Adrenal gland (tissue), 12 donors: Measurements from ENCODE around the gene EXOC4. TPM values are rescaled to one million over a fixed set of nuclear protein-coding genes. Genes with fewer than 3 reads are reported as not detected.

ENCODE experiments used
- DNase-seq, 7 donors: peaks; one replicate each; pipeline ENCODE4 v3.0.0-alpha.2; 2019 to 2020
- H3K27ac ChIP-seq, 5 donors: fragments of 200-600 bp; sonication (generic) in 4 of 5; 1 replicate in 3 of 5; 2 replicates in 2 of 5; pipeline versions ENCODE4 v1.5.1 to v1.8.0; 2016 to 2020; ENCODE audit warnings: mild to moderate bottlenecking in 1 of 5
- H3K27me3 ChIP-seq: fragments of 200-600 bp; 2 replicates; pipeline ENCODE4 v1.8.0; 2021
- H3K36me3 ChIP-seq, 2 donors: fragments of 200-600 bp; replicated peaks in 1 of 2; 1 replicate in 1 of 2; 2 replicates in 1 of 2; pipeline versions ENCODE4 v1.5.1 to v1.8.0; 2018 to 2022
- H3K4me1 ChIP-seq, 2 donors: fragments of 200-600 bp; replicated peaks in 1 of 2; 1 replicate in 1 of 2; 2 replicates in 1 of 2; pipeline versions ENCODE4 v1.5.1 to v1.8.0; 2018 to 2021
- H3K4me3 ChIP-seq, 4 donors: fragments of 200-600 bp; sonication (generic) in 3 of 4; one replicate each; pipeline ENCODE4 v1.5.1; 2016 to 2018
- H3K9me3 ChIP-seq, 3 donors: fragments of 200-600 bp; sonication (generic) in 1 of 3; replicated peaks in 1 of 3; 1 replicate in 2 of 3; 2 replicates in 1 of 3; pipeline versions ENCODE4 v1.5.1 to v1.8.0; 2016 to 2021
- POLR2A ChIP-seq, 2 donors: fragments of 450-650 bp; IDR thresholded peaks; one replicate each; pipeline ENCODE4 v1.6.1; 2017; ENCODE audit warnings: antibody characterized with exemption in 2 of 2, mild to moderate bottlenecking in 2 of 2, moderate library complexity in 1 of 2
- WGBS, 4 donors: extraction: QIAGEN DNeasy Blood & Tissue Kit in 2 of 4; methylation state at CpG; one replicate each; pipeline versions ENCODE4 v1.1.5 to v1.1.7; 2013 to 2017; 5-methylcytosine and 5-hydroxymethylcytosine counted together
- intact Hi-C, 2 donors: fragments of 100-400 bp; cut with DNase I; formaldehyde crosslinking; loops; one replicate each; pipeline versions ENCODE4 v1.14.1 to v1.15.0; 2022 to 2023
- polyA plus RNA-seq, 3 donors: library from polyadenylated mRNA; stranded (reverse); fragments of 200-250 nt in 2 of 3; fragments of 350-450 nt in 1 of 3; fragmentation: Illumina TruSeq in 1 of 3; extraction: RNeasy Lipid Tissue Mini Kit (QIAGEN cat#74804) in 1 of 3; gene quantifications; one replicate each; pipeline ENCODE4 v1.2.3, GENCODE V29; 2013 to 2014
- total RNA-seq, 9 donors: library from RNA; depleted of rRNA in 4 of 9; stranded (reverse); fragments of >200 nt in 4 of 9; fragments of 120-200 nt in 1 of 9; fragmentation: NEBNext Ultra II Directional in 1 of 9; extraction: Animal tissue kit (Norgen Biotek cat#: 25700) in 1 of 9; gene quantifications; one replicate each; pipeline versions ENCODE4 v1.1.0 to v1.2.4, GENCODE V29; 2013 to 2023
- TF ChIP-seq, protein P1 (sequence below), 6 experiments: fragments of 450-650 bp in 4 of 6; fragments of 200-600 bp in 2 of 6; sonication (generic) in 1 of 6; IDR thresholded peaks; 1 replicate in 5 of 6; 2 replicates in 1 of 6; pipeline versions ENCODE4 v1.5.1 to v1.8.0; 2016 to 2021; ENCODE audit warnings: antibody characterized with exemption in 6 of 6, mild to moderate bottlenecking in 2 of 6, moderate library complexity in 1 of 6
- donor health status: healthy with polysubstance abuse.
- donor health status: Bipolar disorder and iron deficiency.
- donor health status: DM: yes; HTN: yes; CAD: no.
- donor health status: DM: no; HTN: no; CAD: no.
- donor health status: DM: no; HTN: no; CAD: no.
- donor health status: DM: yes; HTN: yes; CAD: no.

Gene EXOC4
- total and polyA plus RNA-seq, 12 donors, result 12.5 to 93.8 (median 67.4) TPM

DNA sequence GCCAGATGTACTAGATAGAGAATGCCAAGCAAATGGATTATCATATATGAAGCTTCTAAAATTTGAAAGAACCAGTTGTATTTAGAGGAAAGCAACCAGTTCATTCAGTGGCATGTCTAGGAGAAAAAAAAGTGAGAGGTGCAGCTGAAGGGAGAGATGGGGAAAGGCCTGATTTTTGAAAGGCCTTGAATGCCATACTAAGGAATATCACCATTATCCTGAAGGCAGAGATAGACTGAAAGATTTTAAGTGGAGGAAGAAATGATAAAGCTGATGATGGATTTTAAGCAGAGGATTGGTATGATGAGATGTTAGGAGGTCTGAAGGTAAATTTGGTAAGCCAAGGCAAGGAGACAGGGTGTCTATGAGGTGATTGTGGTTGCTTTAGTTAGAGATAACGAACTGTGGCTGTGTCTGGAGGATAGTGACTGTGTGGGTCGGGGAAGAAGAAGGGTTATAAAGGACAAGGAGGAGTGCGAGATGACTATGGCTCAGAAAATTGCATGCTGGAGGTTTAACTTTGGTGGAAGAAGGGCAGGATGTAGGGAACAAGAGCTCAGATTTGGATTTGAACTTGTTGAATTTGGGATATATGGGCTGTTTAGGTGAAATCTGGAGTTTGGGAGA is 330.8 kb downstream of the EXOC4 start:
- intact Hi-C loops, result no loop called here
- TF ChIP-seq POLR2A (IDR thresholded peaks at IDR 0.05), result no peak
- TF ChIP-seq, protein P1, sequence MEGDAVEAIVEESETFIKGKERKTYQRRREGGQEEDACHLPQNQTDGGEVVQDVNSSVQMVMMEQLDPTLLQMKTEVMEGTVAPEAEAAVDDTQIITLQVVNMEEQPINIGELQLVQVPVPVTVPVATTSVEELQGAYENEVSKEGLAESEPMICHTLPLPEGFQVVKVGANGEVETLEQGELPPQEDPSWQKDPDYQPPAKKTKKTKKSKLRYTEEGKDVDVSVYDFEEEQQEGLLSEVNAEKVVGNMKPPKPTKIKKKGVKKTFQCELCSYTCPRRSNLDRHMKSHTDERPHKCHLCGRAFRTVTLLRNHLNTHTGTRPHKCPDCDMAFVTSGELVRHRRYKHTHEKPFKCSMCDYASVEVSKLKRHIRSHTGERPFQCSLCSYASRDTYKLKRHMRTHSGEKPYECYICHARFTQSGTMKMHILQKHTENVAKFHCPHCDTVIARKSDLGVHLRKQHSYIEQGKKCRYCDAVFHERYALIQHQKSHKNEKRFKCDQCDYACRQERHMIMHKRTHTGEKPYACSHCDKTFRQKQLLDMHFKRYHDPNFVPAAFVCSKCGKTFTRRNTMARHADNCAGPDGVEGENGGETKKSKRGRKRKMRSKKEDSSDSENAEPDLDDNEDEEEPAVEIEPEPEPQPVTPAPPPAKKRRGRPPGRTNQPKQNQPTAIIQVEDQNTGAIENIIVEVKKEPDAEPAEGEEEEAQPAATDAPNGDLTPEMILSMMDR (IDR thresholded peaks at IDR 0.05), result no peak

DNA sequence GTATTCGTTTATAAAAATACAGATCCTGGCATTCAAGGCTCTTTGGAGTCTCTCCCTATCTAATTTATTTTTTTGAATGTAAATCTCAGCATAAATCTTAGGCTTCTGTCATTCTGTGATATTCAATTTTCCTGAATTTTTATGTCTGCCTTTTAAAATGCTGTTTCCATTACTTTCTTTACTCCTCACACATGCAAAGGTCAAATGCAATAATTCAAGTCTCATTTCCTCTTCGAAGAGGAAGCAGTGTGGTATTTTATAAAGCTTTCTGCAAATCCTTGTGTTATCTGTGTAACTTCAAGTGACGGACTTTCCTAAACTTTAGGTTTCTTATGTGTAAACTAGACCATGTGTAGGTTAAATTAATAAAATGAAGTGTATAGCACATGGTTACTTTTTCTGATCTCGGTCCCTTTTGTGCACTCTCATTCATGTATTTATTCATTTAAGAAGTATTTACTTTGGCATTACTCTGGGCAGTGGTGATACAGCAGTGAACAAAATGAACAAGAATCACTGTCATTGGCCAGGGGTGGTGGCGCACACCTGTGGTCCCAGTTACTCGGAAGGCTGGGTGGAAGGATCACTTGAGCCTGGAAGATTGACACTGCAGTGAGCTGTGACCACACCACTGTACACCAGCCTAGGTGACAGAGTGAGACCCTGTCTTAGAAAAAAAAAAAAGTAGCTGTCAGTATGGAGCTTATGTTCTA is 332.2 kb downstream of the EXOC4 start:
- Histone ChIP-seq H3K9me3 (no peaks in the 10 kb centered on the region), H3K27me3 (no peaks in the 10 kb centered on the region), H3K4me3 (no peak overlapping the region), H3K27ac (no peak overlapping the region), H3K36me3 (no peaks in the 10 kb centered on the region), H3K4me1 (no peaks in the 10 kb centered on the region)
- DNase-seq, result no peak
- intact Hi-C loops, result no loop called here
- WGBS, 4 donors, result 68 to 75% (median 72%) methylated on average over 6 of the region's 6 CpGs
- no peak for TF ChIP-seq POLR2A (IDR thresholded peaks at IDR 0.05)
- TF ChIP-seq, protein P1 (IDR thresholded peaks at IDR 0.05), result no peak

More for the DNA sequence above, 330.8 kb downstream of the EXOC4 start:
- Histone ChIP-seq H3K4me3 (no peak overlapping the region), H3K27me3 (no peaks in the 10 kb centered on the region), H3K27ac (no peak overlapping the region), H3K9me3 (no peaks in the 10 kb centered on the region), H3K4me1 (no peaks in the 10 kb centered on the region), H3K36me3 (no peaks in the 10 kb centered on the region)
- 93 to 99% (median 95%) methylated on average over 3 of the region's 3 CpGs for WGBS, 4 donors
- no peak for DNase-seq

DNA sequence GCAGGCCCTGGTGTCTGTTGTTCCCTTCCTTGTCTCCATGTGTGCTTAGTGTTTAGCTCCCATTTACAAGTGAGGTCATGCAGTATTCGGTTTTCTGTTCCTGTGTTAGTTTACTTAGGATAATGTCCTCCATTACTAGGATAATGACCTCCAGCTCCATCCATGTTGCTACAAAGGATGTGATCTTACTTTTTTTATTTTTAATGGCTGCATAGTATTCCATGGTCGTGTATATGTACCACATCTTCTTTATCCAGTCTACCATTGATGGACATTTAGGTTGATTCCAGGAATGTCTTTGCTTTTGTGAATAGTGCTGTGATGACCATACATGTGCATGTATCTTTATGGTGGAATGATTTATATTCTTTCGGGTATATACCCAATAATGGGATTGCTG is 333.4 kb downstream of the EXOC4 start:
- Histone ChIP-seq H3K36me3 (no peaks in the 10 kb centered on the region), H3K9me3 (no peaks in the 10 kb centered on the region), H3K4me3 (no peak overlapping the region), H3K27me3 (no peaks in the 10 kb centered on the region), H3K4me1 (no peaks in the 10 kb centered on the region), H3K27ac (no peak overlapping the region)
- no peak for DNase-seq
- WGBS, 4 donors, result 93 to 98% (median 96%) methylated on average over 3 of the region's 3 CpGs
- intact Hi-C loops, result no loop called here
- TF ChIP-seq POLR2A (IDR thresholded peaks at IDR 0.05), result no peak
- TF ChIP-seq, protein P1 (IDR thresholded peaks at IDR 0.05), result no peak

DNA sequence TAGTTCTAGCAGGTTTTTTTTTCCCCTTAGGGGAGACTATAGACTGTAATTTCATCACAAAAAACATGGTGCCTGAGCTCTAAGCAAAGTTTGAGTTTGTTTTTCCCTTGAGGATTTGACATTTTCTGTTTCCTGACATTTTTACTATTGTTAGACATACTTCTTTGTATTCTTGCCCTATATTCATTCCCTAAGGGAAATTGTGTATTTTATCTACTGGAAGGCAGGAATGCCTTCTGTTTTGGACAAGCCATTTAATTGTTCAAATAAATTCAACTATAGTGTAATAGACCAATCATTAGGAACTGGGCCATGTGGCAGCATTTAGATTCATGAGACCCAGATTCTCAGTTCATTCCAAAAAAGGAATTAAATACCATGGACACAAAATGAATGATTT is 335.0 kb downstream of the EXOC4 start:
- no peak for DNase-seq
- TF ChIP-seq, protein P1 (IDR thresholded peaks at IDR 0.05), result no peak
- no peak for TF ChIP-seq POLR2A (IDR thresholded peaks at IDR 0.05)
- H3K4me1 ChIP-seq, result no peaks in the 10 kb centered on the region
- no peak overlapping the region for H3K27ac ChIP-seq
- H3K9me3 ChIP-seq, result no peaks in the 10 kb centered on the region
- H3K4me3 ChIP-seq, result no peak overlapping the region
- intact Hi-C loops, result no loop called here
- no peaks in the 10 kb centered on the region for H3K36me3 ChIP-seq
- H3K27me3 ChIP-seq, result no peaks in the 10 kb centered on the region
